ENCODE measurements around the gene RNFT2.

GRCh38 chr12:116790066-116790465 is 52.0 kb downstream of the RNFT2 start:
- TF ChIP-seq E2F1 (CRISPR knock-in tag; IDR thresholded peaks at IDR 0.05) (no peak), PRDM15 (CRISPR knock-in tag; IDR thresholded peaks at IDR 0.05) (no peak), USF2 (CRISPR knock-in tag; IDR thresholded peaks at IDR 0.05) (no peak), FOXP4 (CRISPR knock-in tag; IDR thresholded peaks at IDR 0.05) (no peak), ZNF138 (CRISPR knock-in tag; conservative IDR thresholded peaks at IDR 0.05) (no peak), NFYB (CRISPR knock-in tag; conservative IDR thresholded peaks at IDR 0.05; ENCODE audit: low read depth) (no peak), CTCF (IDR thresholded peaks at IDR 0.05) (no peak), ZNF512 (CRISPR knock-in tag; IDR thresholded peaks at IDR 0.05; ENCODE audit: borderline replicate concordance) (no peak)
